Body of pancreas (tissue), 4 donors: ENCODE results near the gene AK6. TPM values are rescaled to one million over a fixed set of nuclear protein-coding genes. Genes with fewer than 3 reads are reported as not detected.
"Not testable (repeated sequence)": the region's sequence is repeated elsewhere in the genome, so short reads cannot be mapped to it uniquely, and the experiment has no call there.

Source experiments
- ATAC-seq: fragments of 150-250 bp; one replicate; pipeline ENCODE4 v1.9.1; 2016
- DNase-seq, 4 donors: peaks; one replicate each; pipeline ENCODE4 v3.0.0-alpha.2; 2019
- H3K27ac ChIP-seq, 4 donors: fragments of 200-600 bp; sonication (generic); 1 replicate in 3 of 4; 2 replicates in 1 of 4; pipeline versions ENCODE4 v1.5.1 to v1.6.1; 2016 to 2019; ENCODE audit warnings: mild to moderate bottlenecking in 1 of 4, mixed read lengths in 1 of 4, moderate library complexity in 1 of 4
- H3K27me3 ChIP-seq, 2 donors: fragments of 200-600 bp; sonication (generic); one replicate each; pipeline ENCODE4 v1.6.0; 2016; ENCODE audit warnings: mild to moderate bottlenecking in 1 of 2
- H3K36me3 ChIP-seq, 2 donors: fragments of 200-600 bp; sonication (generic); replicated peaks in 1 of 2; 2 replicates each; pipeline ENCODE4 v1.5.1; 2016; ENCODE audit warnings: low read depth in 2 of 2; ENCODE audit not compliant: insufficient read depth in 1 of 2
- H3K4me1 ChIP-seq: fragments of 200-600 bp; sonication (generic); one replicate; pipeline ENCODE4 v1.6.0; 2016
- H3K4me3 ChIP-seq, 2 donors: fragments of 200-600 bp; sonication (generic); 1 replicate in 1 of 2; 2 replicates in 1 of 2; pipeline ENCODE4 v1.5.1; 2016 to 2019
- H3K9me3 ChIP-seq, 3 donors: fragments of 200-600 bp; sonication (generic); 1 replicate in 2 of 3; 2 replicates in 1 of 3; pipeline ENCODE4 v1.5.1; 2016
- POLR2A ChIP-seq, 3 donors: fragments of 450-650 bp; IDR thresholded peaks; one replicate each; pipeline ENCODE4 v1.6.1; 2016; ENCODE audit warnings: antibody characterized with exemption in 3 of 3, mild to moderate bottlenecking in 2 of 3
- WGBS, 2 donors: methylation state at CpG; one replicate each; pipeline ENCODE4 v1.1.5; 2017; 5-methylcytosine and 5-hydroxymethylcytosine counted together
- intact Hi-C: fragments of 100-400 bp; cut with DNase I; formaldehyde crosslinking; loops from one replicate; pipeline ENCODE4 v1.15.1; 2023
- total RNA-seq, 2 donors: library from RNA; depleted of rRNA; stranded (reverse); fragments of >200 nt; gene quantifications; one replicate each; pipeline ENCODE4 v1.1.0, GENCODE V29; 2016
- TF ChIP-seq, protein P1 (sequence below), 7 experiments: fragments of 450-650 bp in 4 of 7; fragments of 200-600 bp in 3 of 7; sonication (generic) in 3 of 7; IDR thresholded peaks; one replicate each; pipeline ENCODE4 v1.5.1; 2016 to 2019; ENCODE audit warnings: antibody characterized with exemption in 7 of 7

AK6 gene
- total RNA-seq, 2 donors from 2014 or later: 8.3 to 17.1 TPM

- no peak overlapping the region for H3K27ac ChIP-seq
- peaks cover 0 to 1% of the 10 kb centered on the region in 2 donors for H3K36me3 ChIP-seq
- intact Hi-C loops: no loop called here
- 88 to 96% methylated on average over 4 of the region's 4 CpGs for WGBS, 2 donors
- H3K4me3 ChIP-seq: no peak overlapping the region
- ATAC-seq (no peak), DNase-seq (no peak)
- TF ChIP-seq POLR2A (IDR thresholded peaks at IDR 0.05): no peak
- TF ChIP-seq, protein P1, sequence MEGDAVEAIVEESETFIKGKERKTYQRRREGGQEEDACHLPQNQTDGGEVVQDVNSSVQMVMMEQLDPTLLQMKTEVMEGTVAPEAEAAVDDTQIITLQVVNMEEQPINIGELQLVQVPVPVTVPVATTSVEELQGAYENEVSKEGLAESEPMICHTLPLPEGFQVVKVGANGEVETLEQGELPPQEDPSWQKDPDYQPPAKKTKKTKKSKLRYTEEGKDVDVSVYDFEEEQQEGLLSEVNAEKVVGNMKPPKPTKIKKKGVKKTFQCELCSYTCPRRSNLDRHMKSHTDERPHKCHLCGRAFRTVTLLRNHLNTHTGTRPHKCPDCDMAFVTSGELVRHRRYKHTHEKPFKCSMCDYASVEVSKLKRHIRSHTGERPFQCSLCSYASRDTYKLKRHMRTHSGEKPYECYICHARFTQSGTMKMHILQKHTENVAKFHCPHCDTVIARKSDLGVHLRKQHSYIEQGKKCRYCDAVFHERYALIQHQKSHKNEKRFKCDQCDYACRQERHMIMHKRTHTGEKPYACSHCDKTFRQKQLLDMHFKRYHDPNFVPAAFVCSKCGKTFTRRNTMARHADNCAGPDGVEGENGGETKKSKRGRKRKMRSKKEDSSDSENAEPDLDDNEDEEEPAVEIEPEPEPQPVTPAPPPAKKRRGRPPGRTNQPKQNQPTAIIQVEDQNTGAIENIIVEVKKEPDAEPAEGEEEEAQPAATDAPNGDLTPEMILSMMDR (IDR thresholded peaks at IDR 0.05): no peak
- peaks cover 12% of the 10 kb centered on the region for H3K4me1 ChIP-seq
- no peaks in the 10 kb centered on the region for H3K27me3 ChIP-seq
- no peaks in the 10 kb centered on the region for H3K9me3 ChIP-seq
These were observed 5.7 kb upstream of the AK6 start for GRCh38 chr5:69374911-69375446.

DNA sequence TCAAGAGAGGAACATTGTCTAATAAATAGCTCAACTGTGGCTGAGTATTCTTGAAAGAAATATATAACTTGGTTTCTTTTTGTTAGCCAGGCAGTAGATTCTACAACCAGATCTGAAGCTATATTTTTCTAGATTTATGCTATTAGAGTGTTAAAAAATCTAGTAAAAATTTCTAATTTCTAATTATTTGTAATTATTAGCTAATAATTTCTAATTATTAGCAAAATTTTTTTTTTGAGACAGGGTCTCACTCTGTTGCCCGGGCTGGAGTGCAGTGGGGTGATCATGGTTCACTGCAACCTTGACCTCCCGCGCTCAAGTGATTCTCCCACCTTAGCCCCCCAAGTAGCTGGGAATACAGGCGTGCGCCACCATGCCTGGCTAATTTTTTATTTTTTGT, 3.1 kb upstream of the AK6 start:
- intact Hi-C loops: no loop called here
- peaks cover 25% of the 10 kb centered on the region for H3K4me1 ChIP-seq
- WGBS, 2 donors: 93% methylated on average over 5 of the region's 5 CpGs
- no peak for ATAC-seq
- H3K36me3 ChIP-seq: peaks cover 0 to 1% of the 10 kb centered on the region in 2 donors
- no peaks in the 10 kb centered on the region for H3K9me3 ChIP-seq
- no peaks in the 10 kb centered on the region for H3K27me3 ChIP-seq
- H3K27ac ChIP-seq: no peak overlapping the region
- no peak for TF ChIP-seq POLR2A (IDR thresholded peaks at IDR 0.05)
- TF ChIP-seq, protein P1 (IDR thresholded peaks at IDR 0.05): no peak
- no peak for DNase-seq
- no peak overlapping the region for H3K4me3 ChIP-seq

- H3K9me3 ChIP-seq, H3K36me3 ChIP-seq, DNase-seq, ATAC-seq, H3K27me3 ChIP-seq, intact Hi-C loops: not testable (repeated sequence)
- Histone ChIP-seq H3K4me1 (peaks cover 25% of the 10 kb centered on the region), H3K4me3 (peak overlapping the region; percentile 62 to 81), H3K27ac (peak overlapping the region in 3 of 4 donors; percentile 91 to 100 (median 99))
- WGBS, 2 donors: 1 to 2% methylated on average over 16 of the region's 16 CpGs
These were observed 1.0 kb upstream of the AK6 start for GRCh38 chr5:69370335-69370734.

DNA sequence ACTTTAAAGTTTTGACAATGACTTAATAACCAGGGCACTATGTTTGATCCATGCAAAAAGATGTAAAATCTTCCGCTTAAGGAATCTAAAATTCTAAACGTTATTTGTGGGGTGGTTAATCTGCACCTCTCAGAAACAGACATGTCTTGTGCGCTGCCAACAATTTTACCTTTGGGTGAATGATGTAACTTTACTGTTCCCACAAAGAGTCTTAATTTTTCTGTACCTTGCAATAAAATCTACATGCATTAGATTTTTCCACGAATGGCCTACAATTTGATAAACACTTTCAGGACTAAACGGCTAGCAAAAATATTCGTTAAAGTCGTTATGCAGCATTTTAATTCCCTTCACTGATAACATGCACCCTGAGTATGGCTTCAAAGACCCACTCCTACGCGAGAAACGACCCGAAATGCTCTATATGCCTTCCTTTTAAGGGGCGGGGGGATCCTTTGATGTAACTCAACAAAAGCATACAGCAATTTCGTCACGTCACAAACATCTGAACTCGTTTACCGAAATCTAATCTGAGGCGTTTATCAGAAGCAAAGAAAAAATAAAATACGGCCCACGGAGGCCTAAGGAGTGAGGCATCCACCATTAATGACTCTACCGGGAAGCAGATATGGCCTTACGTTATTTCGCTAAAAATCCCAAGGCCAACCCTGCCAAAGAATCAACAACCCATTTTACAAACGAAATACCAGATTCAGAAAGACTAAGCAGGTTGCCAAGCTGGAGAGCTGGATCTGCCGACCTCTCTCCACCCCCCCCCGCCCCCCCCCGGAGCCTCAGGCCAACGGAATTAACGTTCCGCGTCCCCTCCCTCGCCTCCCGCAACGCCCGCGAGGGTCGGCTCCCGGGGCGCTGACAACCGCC, 621 bp downstream of the AK6 start:
- H3K4me1 ChIP-seq: peaks cover 25% of the 10 kb centered on the region
- no peaks in the 10 kb centered on the region for H3K9me3 ChIP-seq
- peaks cover 4 to 9% of the 10 kb centered on the region in 2 donors for H3K36me3 ChIP-seq
- TF ChIP-seq, protein P1 (IDR thresholded peaks at IDR 0.05): no peak
- TF ChIP-seq POLR2A (IDR thresholded peaks at IDR 0.05): no peak
- ATAC-seq (peak; percentile 51), DNase-seq (no peak)
- WGBS, 2 donors: 3% methylated on average over 22 to 26 of the region's 39 CpGs
- peak overlapping the region; percentile 62 to 81 for H3K4me3 ChIP-seq
- intact Hi-C loops: no loop called here
- peak overlapping the region; percentile 91 to 100 (median 98) for H3K27ac ChIP-seq
- H3K27me3 ChIP-seq: no peaks in the 10 kb centered on the region

- H3K4me3 ChIP-seq: no peak overlapping the region
- DNase-seq (no peak), ATAC-seq (no peak)
- peaks cover 25% of the 10 kb centered on the region for H3K4me1 ChIP-seq
- intact Hi-C loops: no loop called here
- H3K27me3 ChIP-seq: no peaks in the 10 kb centered on the region
- WGBS, 2 donors: 86 to 92% methylated on average over 11 of the region's 11 CpGs
- TF ChIP-seq POLR2A (IDR thresholded peaks at IDR 0.05): no peak
- TF ChIP-seq, protein P1 (IDR thresholded peaks at IDR 0.05): no peak
- no peaks in the 10 kb centered on the region for H3K9me3 ChIP-seq
- peaks cover 4 to 9% of the 10 kb centered on the region in 2 donors for H3K36me3 ChIP-seq
- no peak overlapping the region for H3K27ac ChIP-seq
These were observed 1.5 kb downstream of the AK6 start for GRCh38 chr5:69367697-69368279.
